NCI-H2081 (cell line): Measurements from ENCODE around the gene SPATA2.
"Not testable (repeated sequence)": the region's sequence is repeated elsewhere in the genome, so short reads cannot be mapped to it uniquely, and the experiment has no call there.

ENCODE experiments used
- DNase-seq, 2 experiments: peaks; one replicate each; lab custom pipeline; 2025; lab: John Stamatoyannopoulos, UW

Gene SPATA2

GRCh38 chr20:49904440-49905214 is 10.7 kb downstream of the SPATA2 start:
- no peak for DNase-seq

GRCh38 chr20:49901588-49901987 is 13.7 kb downstream of the SPATA2 start:
- peak; percentile 60 to 88 for DNase-seq

- no peak for DNase-seq
Observed at GRCh38 chr20:49899541-49900383, 15.6 kb downstream of the SPATA2 start.

- DNase-seq = no peak
Observed at GRCh38 chr20:49896204-49896603, 19.1 kb downstream of the SPATA2 start.

GRCh38 chr20:49895474-49896093 is 19.7 kb downstream of the SPATA2 start:
- DNase-seq = not testable (repeated sequence)

DNA sequence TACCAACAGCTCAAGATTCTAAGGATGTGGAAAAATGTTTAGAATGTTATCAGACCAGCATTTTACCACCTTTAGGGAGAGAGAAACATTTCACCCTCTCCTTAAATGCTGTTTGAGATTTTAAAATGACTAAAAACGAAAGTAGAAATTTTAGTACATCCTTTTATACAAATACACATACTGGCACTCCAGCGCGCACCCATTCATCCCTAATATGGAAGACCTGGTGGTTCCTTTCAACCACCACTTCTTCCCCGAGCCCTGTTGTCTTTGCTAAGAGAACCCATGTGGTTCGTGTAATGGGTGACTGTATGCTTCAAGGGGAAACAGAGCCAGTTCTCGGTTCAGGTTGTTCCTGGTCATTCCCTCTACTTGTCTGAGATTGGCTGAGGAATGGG is 21.3 kb downstream of the SPATA2 start:
- DNase-seq = no peak

DNA sequence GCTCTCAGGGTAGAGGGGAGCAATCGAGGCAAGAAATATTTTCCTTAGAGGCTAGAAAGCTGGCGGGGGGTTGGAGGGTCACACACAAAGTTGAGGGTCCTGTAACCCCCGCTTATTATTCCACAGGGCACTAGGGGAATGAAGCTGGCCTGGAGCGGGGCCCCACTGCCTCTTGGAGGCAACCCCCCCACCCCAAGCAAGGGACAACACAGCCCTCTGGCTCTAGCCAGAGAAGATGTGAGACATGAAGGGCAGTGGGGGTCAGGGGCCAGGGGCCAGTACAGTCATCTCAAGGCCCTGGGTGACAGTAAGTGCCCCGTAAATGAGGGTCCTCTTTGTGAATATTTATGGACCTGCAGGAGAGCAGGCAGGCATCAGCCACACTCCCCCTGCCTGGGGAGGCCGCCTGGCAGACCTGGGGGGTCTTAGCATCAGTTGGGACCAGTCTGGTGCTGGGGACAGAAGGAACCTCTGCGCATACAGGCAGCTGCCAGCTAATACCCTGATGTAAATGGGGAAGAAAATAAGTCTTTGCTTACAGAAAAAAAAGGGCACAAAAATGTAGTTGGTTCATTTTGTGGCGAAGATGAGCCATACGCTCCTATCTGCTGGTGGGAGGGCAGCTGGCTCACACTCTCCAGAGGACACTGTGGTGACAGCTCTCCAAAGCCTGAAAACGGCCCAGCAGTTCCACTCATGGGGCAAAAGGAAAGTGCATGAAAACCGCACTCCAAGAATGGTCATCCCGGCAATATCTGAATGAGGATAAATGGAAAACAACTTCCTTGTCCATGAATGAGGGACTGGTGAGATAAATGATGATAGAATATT is 21.9 kb downstream of the SPATA2 start:
- no peak for DNase-seq

- DNase-seq = no peak
Observed at GRCh38 chr20:49892817-49893216, 22.5 kb downstream of the SPATA2 start.

DNA sequence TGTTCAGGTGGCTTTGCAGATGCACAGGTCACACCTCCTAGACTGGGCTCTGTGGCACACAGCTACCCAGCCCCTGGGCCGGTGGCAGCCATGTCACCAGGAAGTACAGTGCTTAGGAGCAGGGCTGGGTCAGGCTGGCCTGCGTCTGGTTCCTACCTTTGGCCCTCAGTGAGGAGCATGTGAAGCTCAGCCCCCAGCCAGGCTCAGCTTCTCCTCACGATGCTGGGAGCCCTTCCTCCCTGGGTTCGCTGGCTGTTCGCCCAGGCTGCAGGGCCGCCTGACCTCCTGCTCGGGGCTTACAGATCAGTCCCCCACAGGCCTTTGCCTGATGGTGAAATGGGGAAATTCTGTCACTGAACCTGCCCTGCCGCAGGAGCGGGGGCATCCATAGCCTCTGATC is 23.1 kb downstream of the SPATA2 start:
- DNase-seq = no peak

- DNase-seq = no peak
Observed at GRCh38 chr20:49891476-49892110, 23.7 kb downstream of the SPATA2 start.

- DNase-seq = no peak
Observed at GRCh38 chr20:49890471-49891361, 24.6 kb downstream of the SPATA2 start.

- DNase-seq = no peak
Observed at GRCh38 chr20:49889935-49890333, 25.4 kb downstream of the SPATA2 start.

GRCh38 chr20:49889001-49889934 is 26.1 kb downstream of the SPATA2 start:
- no peak for DNase-seq

GRCh38 chr20:49888212-49889000 is 26.9 kb downstream of the SPATA2 start:
- DNase-seq = peak; percentile 49 to 53

DNA sequence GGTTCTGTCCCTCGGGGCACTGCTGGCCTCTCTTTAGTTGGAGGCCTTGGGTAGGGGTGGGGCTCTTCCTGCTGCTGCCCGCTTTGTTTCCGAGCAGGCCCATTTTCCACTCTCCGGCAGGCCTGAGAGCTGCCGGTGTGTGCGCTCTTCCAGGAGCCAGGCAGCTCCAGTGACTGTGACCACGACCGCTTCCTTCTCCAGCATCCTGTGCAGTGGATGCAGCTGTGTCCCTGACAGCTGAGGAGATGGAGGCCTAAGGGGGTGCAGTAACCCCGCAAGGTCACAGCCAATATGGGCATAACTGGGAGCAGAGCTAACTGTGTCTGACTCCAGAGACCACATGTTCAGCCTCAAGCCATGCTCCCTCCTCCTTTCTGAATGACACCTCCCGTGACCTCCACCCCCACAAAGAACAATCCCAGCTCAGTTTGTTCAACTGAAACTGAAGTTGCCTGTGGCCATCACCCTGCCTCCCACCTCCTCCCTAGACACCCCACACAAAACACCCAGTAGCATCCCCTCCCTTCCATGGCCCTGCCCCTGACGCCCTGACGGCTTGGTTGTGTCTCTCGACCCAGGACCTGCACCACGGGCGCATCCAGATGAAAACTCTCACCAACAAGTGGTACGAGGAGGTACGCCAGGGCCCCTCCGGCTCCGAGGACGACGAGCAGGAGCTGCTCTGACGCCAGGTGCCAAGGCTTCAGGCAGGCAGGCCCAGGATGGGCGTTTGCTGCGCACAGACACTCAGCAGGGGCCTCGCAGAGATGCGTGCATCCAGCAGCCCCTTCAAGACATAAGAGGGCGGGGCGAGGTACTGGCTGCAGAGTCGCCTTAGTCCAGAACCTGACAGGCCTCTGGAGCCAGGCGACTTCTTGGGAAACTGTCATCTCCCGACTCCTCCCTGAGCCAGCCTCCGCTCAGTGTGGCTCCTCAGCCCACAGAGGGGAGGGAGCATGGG is 27.8 kb downstream of the SPATA2 start:
- DNase-seq = no peak

GRCh38 chr20:49886571-49887213 is 28.6 kb downstream of the SPATA2 start:
- DNase-seq = no peak
